C4-2B (cell line): Measurements from ENCODE around the gene ZNG1A.
"Not testable (repeated sequence)": the region's sequence is repeated elsewhere in the genome, so short reads cannot be mapped to it uniquely, and the experiment has no call there.

Experiments used
- ZFX ChIP-seq: fragments of 450-650 bp; IDR thresholded peaks from 2 replicates; pipeline ENCODE4 v1.6.1; 2017
- TF ChIP-seq, protein P1 (sequence below): fragments of 450-650 bp; conservative IDR thresholded peaks from 2 replicates; pipeline ENCODE4 v1.5.1; 2017; ENCODE audit warnings: mild to moderate bottlenecking

DNA sequence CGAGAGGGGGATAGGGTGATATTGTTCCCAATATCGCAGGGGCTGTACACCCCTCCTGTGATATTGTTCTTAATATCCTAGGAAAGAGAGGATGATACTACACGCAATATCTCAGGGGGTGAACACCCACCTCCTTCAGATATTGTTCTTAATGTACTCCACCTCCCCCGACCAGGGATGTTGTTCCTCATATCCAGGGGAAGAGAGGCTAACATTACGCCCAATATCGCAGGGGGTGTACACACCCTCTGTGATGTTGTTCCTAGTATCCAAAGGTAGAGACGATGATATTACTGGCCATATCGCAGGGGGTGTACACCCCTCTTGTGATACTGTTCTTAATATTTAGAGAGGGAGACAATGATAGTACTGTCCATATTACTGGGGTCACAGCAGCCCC is 72.9 kb downstream of the ZNG1A start:
- TF ChIP-seq, protein P1, sequence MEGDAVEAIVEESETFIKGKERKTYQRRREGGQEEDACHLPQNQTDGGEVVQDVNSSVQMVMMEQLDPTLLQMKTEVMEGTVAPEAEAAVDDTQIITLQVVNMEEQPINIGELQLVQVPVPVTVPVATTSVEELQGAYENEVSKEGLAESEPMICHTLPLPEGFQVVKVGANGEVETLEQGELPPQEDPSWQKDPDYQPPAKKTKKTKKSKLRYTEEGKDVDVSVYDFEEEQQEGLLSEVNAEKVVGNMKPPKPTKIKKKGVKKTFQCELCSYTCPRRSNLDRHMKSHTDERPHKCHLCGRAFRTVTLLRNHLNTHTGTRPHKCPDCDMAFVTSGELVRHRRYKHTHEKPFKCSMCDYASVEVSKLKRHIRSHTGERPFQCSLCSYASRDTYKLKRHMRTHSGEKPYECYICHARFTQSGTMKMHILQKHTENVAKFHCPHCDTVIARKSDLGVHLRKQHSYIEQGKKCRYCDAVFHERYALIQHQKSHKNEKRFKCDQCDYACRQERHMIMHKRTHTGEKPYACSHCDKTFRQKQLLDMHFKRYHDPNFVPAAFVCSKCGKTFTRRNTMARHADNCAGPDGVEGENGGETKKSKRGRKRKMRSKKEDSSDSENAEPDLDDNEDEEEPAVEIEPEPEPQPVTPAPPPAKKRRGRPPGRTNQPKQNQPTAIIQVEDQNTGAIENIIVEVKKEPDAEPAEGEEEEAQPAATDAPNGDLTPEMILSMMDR = not testable (repeated sequence)
- not testable (repeated sequence) for TF ChIP-seq ZFX
